ENCODE results near the gene LMAN2. TPM values are rescaled to one million over a fixed set of nuclear protein-coding genes. Genes with fewer than 3 reads are reported as not detected.

The LMAN2 gene
- total and polyA plus RNA-seq, 12 donors, result 46.3 to 215 (median 56.3) TPM

DNA sequence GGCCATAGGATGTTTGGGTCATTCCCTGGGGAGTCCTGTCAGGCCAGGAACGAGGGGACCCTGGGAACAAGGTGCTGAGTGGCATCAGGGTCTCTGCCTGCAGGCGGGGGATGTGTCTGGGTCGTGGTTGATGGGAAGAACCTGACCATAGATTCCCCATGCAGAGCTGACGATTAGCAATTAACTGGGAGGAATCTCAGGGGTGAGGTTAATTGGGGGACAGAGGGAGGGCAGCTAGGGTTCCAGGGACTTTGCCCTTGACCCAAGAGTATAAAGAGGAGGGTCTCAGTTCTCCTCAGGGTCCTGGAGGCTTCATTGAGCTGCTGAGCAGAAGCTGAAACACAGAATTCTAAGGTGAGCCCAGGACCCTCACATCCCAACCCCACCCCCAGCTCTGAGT, 32.7 kb upstream of the LMAN2 start, which contains the start of gene SLC34A1:
SLC34A1 (plus strand) TSS at position 301 of the 400 bp plus-strand sequence. CDS start 1,308 bp downstream, outside the sequence.
- WGBS, 2 donors, result 61 to 69% methylated on average over 4 of the region's 4 CpGs
- Histone ChIP-seq H3K27me3 (peaks cover 0 to 56% (median 21%) of the 10 kb centered on the region in 7 donors), H3K4me1 (peaks cover 0 to 9% (median 0%) of the 10 kb centered on the region in 9 donors), H3K36me3 (no peaks in the 10 kb centered on the region), H3K27ac (no peak within 1 kb of the TSS), H3K4me3 (no peak within 1 kb of the TSS), H3K9me3 (no peaks in the 10 kb centered on the region)
- DNase-seq (no peak), ATAC-seq (no peak)
- TF ChIP-seq, protein P1, sequence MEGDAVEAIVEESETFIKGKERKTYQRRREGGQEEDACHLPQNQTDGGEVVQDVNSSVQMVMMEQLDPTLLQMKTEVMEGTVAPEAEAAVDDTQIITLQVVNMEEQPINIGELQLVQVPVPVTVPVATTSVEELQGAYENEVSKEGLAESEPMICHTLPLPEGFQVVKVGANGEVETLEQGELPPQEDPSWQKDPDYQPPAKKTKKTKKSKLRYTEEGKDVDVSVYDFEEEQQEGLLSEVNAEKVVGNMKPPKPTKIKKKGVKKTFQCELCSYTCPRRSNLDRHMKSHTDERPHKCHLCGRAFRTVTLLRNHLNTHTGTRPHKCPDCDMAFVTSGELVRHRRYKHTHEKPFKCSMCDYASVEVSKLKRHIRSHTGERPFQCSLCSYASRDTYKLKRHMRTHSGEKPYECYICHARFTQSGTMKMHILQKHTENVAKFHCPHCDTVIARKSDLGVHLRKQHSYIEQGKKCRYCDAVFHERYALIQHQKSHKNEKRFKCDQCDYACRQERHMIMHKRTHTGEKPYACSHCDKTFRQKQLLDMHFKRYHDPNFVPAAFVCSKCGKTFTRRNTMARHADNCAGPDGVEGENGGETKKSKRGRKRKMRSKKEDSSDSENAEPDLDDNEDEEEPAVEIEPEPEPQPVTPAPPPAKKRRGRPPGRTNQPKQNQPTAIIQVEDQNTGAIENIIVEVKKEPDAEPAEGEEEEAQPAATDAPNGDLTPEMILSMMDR (IDR thresholded peaks at IDR 0.05), result no peak
- intact Hi-C loops (cut with DNase I), result loop anchor here in 1 of 10 donors (10.0 kb wide), 1 partner anchor 269 kb away; no protein-coding TSS in a partner anchor

DNA sequence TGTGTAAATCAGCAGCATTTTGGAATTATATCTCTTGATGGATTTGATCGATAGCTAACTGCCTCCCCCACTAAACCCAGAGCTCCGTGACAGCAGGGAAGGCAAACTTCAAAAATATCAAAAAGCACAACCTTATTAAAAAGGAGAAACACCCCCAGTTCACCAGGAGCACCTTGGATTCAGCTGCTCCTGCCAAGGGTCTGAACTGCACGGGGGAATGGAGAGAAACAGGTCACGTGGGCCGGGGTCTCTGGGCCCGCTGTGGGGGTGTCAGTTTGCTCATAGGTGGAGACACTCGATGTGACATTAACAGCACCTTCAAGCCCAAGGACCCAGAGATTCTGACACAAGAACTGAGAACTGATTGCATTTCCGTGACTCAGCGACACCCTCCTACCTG, 31.7 kb upstream of the LMAN2 start:
- intact Hi-C loops (cut with DNase I), result loop anchor here in 1 of 10 donors (10.0 kb wide), 1 partner anchor 268 kb away; no protein-coding TSS in a partner anchor
- TF ChIP-seq, protein P1 (IDR thresholded peaks at IDR 0.05), result no peak
- no peak for ATAC-seq
- H3K27me3 ChIP-seq, result peaks cover 0 to 51% (median 21%) of the 10 kb centered on the region in 7 donors
- peaks cover 0 to 3% (median 0%) of the 10 kb centered on the region in 9 donors for H3K4me1 ChIP-seq
- DNase-seq, result no peak
- no peaks in the 10 kb centered on the region for H3K36me3 ChIP-seq
- no peak overlapping the region for H3K4me3 ChIP-seq
- WGBS, 2 donors, result 84 to 90% methylated on average over 9 of the region's 9 CpGs
- no peak overlapping the region for H3K27ac ChIP-seq
- no peaks in the 10 kb centered on the region for H3K9me3 ChIP-seq

DNA sequence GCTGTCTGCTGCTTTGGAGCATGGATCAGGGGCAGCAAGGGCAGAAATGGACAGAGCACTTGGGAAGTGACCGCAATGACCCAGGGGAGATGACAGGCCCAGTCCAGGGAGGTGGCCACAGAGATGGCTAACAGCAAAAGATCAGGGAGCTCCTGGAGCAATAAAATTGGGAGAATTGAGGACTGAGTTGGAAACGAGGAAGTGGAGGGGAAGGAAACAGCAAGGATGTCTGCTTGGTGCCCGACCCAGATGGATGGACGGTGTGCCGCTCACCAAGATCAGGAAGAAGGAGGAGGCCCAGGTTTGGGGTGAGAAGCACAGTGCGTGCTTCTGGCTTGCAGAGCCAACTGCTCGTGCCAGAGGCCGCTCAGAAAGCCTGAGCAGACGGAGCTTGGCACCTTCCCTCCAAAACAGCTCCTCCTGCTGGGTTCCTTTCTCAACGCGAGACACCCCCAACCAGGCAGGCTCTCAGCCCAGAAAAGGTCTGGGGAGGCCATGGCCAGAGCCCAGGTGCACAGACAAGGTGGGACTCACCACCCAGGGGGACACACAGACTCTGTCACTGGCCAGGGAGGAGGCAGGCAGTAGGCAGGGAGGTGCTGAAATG, 31.1 kb upstream of the LMAN2 start:
- peak; percentile 35 to 79 (median 66) for ATAC-seq
- Histone ChIP-seq H3K4me3 (no peak overlapping the region), H3K4me1 (peaks cover 0 to 3% (median 0%) of the 10 kb centered on the region in 9 donors), H3K9me3 (no peaks in the 10 kb centered on the region), H3K36me3 (no peaks in the 10 kb centered on the region), H3K27me3 (peaks cover 0 to 47% (median 21%) of the 10 kb centered on the region in 7 donors), H3K27ac (no peak overlapping the region)
- TF ChIP-seq, protein P1 (IDR thresholded peaks at IDR 0.05), result peak in 7 of 9 donors; percentile 21 to 47 (median 34)
- 19 to 24% methylated on average over 11 of the region's 11 CpGs for WGBS, 2 donors
- intact Hi-C loops (cut with DNase I), result loop anchor here in 1 of 10 donors (10.0 kb wide), 1 partner anchor 268 kb away; no protein-coding TSS in a partner anchor
- DNase-seq, result no peak

DNA sequence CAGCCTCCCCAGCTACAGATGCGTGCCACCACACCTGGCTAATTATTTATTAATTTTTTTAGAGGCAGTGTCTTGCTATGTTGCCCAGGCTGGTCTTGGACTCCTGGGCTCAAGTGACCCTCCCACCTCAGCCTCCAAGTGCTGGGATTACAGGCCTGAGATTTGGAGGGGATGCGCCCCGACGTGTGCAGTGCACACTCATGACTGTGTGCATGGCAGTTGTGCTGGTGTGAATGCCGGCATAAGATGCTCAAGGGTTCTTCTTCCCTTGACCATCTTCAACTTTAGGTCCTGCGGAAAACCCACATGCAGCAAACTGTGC, 29.3 kb upstream of the LMAN2 start:
- Histone ChIP-seq H3K36me3 (no peaks in the 10 kb centered on the region), H3K9me3 (no peaks in the 10 kb centered on the region), H3K4me3 (no peak overlapping the region), H3K27ac (no peak overlapping the region), H3K27me3 (peaks cover 0 to 42% (median 15%) of the 10 kb centered on the region in 7 donors), H3K4me1 (peaks cover 0 to 3% (median 0%) of the 10 kb centered on the region in 9 donors)
- DNase-seq (no peak), ATAC-seq (no peak)
- intact Hi-C loops (cut with DNase I), result loop anchor here in 1 of 10 donors (10.0 kb wide), 1 partner anchor 266 kb away; no protein-coding TSS in a partner anchor
- WGBS, 2 donors, result 90 to 92% methylated on average over 6 of the region's 6 CpGs
- TF ChIP-seq, protein P1 (IDR thresholded peaks at IDR 0.05), result no peak
